ENCODE data around the gene DNMT3A.

The DNMT3A gene

GRCh38 chr2:25335971-25336370, 5.8 kb downstream of the DNMT3A start:
- Histone ChIP-seq H3K9ac (ENCODE audit: low read depth, low read length, poor library complexity) (no peak overlapping the region), H3K4me3 (ENCODE audit: low read length in 2 of 2) (peak overlapping the region in 1 of 2 donors; percentile 23)
- WGBS, 2 donors (ENCODE audit: extremely low coverage in 2 of 2, insufficient read length in 2 of 2, insufficient replicate concordance in 1 of 2) = no CpG with 5 or more reads among the region's 6 CpGs

DNA sequence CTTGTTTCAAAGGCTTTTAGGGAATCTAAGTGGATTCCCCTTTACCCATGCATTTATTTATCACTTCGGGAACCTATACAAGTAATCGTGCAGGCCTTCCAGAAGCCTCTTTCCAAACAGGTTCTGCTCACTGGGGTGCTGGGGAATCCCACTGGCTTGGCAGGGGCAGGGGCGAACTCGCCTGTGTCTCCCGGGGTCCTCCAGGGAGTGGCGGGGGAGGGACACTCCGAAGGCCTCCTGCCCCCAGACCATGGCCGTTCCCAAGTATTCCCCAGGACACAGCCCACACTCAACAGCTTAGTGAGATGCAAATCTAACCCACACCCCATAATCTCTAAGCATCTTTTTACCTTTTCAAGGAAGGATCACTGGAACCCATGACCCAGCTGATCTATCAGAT, 6.5 kb downstream of the DNMT3A start:
- no peak overlapping the region for H3K18ac ChIP-seq (ENCODE audit: low read length)
- no CpG with 5 or more reads among the region's 8 CpGs for WGBS, 2 donors (ENCODE audit: extremely low coverage in 2 of 2, insufficient read length in 2 of 2, insufficient replicate concordance in 1 of 2)
- no peak overlapping the region for H4K8ac ChIP-seq (ENCODE audit: low read depth, low read length)
- no peak for DNase-seq (ENCODE audit: low spot score)
- no peaks in the 10 kb centered on the region for H3K9me3 ChIP-seq (replicated peaks in 1 of 2; ENCODE audit: control insufficient read depth in 2 of 2, insufficient read depth in 1 of 2, low read depth in 1 of 2, low read length in 2 of 2)
- no peak overlapping the region for H4K91ac ChIP-seq (ENCODE audit: low read depth, low read length, poor library complexity)
- H3K36me3 ChIP-seq (replicated peaks in 1 of 2; ENCODE audit: control insufficient read depth in 2 of 2, insufficient read depth in 2 of 2, low read length in 2 of 2) = no peaks in the 10 kb centered on the region
- H3K9ac ChIP-seq (ENCODE audit: low read depth, low read length, poor library complexity) = no peak overlapping the region
- no peak overlapping the region for H2BK5ac ChIP-seq (ENCODE audit: low read length)
- H3K27ac ChIP-seq (replicated peaks; ENCODE audit: low read length) = no peak overlapping the region
- no peak overlapping the region for H3K4me3 ChIP-seq (ENCODE audit: low read length in 2 of 2)
- H2AFZ ChIP-seq (ENCODE audit: low read length) = no peak overlapping the region
- no peak overlapping the region for H3K14ac ChIP-seq (ENCODE audit: low read length)
- no peak overlapping the region for H3K4ac ChIP-seq (ENCODE audit: low read length)
- H3K4me2 ChIP-seq (ENCODE audit: insufficient read depth, low read length, poor library complexity, severe bottlenecking) = no peak overlapping the region
- H3K27me3 ChIP-seq (ENCODE audit: control insufficient read depth in 3 of 3, insufficient read depth in 3 of 3, low read depth in 1 of 3, low read length in 3 of 3) = peaks cover 0 to 26% (median 24%) of the 10 kb centered on the region in 3 experiments
- H2BK15ac ChIP-seq (ENCODE audit: low read length) = no peak overlapping the region
- no peak overlapping the region for H2AK5ac ChIP-seq (ENCODE audit: low read depth, low read length)
- no peak overlapping the region for H2BK120ac ChIP-seq (ENCODE audit: low read depth, low read length)
- H3K79me1 ChIP-seq (ENCODE audit: low read depth, low read length) = no peaks in the 10 kb centered on the region
- no peak overlapping the region for H3K23ac ChIP-seq (ENCODE audit: low read depth, low read length, poor library complexity)
- no peak overlapping the region for H2BK12ac ChIP-seq (ENCODE audit: low read length)
- peaks cover 0 to 10% of the 10 kb centered on the region in 2 donors for H3K4me1 ChIP-seq (ENCODE audit: control insufficient read depth in 2 of 2, insufficient read depth in 1 of 2, low read depth in 1 of 2, low read length in 2 of 2)

More at GRCh38 chr2:25335971-25336370, 5.8 kb downstream of the DNMT3A start:
- Histone ChIP-seq H2AFZ (ENCODE audit: low read length) (no peak overlapping the region), H3K4me2 (ENCODE audit: insufficient read depth, low read length, poor library complexity, severe bottlenecking) (no peak overlapping the region), H2BK120ac (ENCODE audit: low read depth, low read length) (no peak overlapping the region), H3K14ac (ENCODE audit: low read length) (no peak overlapping the region), H3K18ac (ENCODE audit: low read length) (peak overlapping the region; percentile 54), H2BK12ac (ENCODE audit: low read length) (no peak overlapping the region), H2BK5ac (ENCODE audit: low read length) (no peak overlapping the region), H3K79me1 (ENCODE audit: low read depth, low read length) (no peaks in the 10 kb centered on the region), H3K27me3 (ENCODE audit: control insufficient read depth in 3 of 3, insufficient read depth in 3 of 3, low read depth in 1 of 3, low read length in 3 of 3) (peaks cover 2 to 31% (median 25%) of the 10 kb centered on the region in 3 experiments), H3K4me1 (ENCODE audit: control insufficient read depth in 2 of 2, insufficient read depth in 1 of 2, low read depth in 1 of 2, low read length in 2 of 2) (peaks cover 0 to 10% of the 10 kb centered on the region in 2 donors), H2AK5ac (ENCODE audit: low read depth, low read length) (peak overlapping the region; percentile 86), H3K4ac (ENCODE audit: low read length) (no peak overlapping the region), H4K8ac (ENCODE audit: low read depth, low read length) (no peak overlapping the region), H3K36me3 (replicated peaks in 1 of 2; ENCODE audit: control insufficient read depth in 2 of 2, insufficient read depth in 2 of 2, low read length in 2 of 2) (no peaks in the 10 kb centered on the region), H3K9me3 (replicated peaks in 1 of 2; ENCODE audit: control insufficient read depth in 2 of 2, insufficient read depth in 1 of 2, low read depth in 1 of 2, low read length in 2 of 2) (no peaks in the 10 kb centered on the region), H3K23ac (ENCODE audit: low read depth, low read length, poor library complexity) (no peak overlapping the region), H2BK15ac (ENCODE audit: low read length) (no peak overlapping the region), H3K27ac (replicated peaks; ENCODE audit: low read length) (no peak overlapping the region), H4K91ac (ENCODE audit: low read depth, low read length, poor library complexity) (no peak overlapping the region)
- DNase-seq (ENCODE audit: low spot score) = no peak

GRCh38 chr2:25334482-25334881, 7.2 kb downstream of the DNMT3A start:
- H2AK5ac ChIP-seq (ENCODE audit: low read depth, low read length) = no peak overlapping the region
- no peaks in the 10 kb centered on the region for H3K36me3 ChIP-seq (replicated peaks in 1 of 2; ENCODE audit: control insufficient read depth in 2 of 2, insufficient read depth in 2 of 2, low read length in 2 of 2)
- no peak overlapping the region for H2BK120ac ChIP-seq (ENCODE audit: low read depth, low read length)
- no peak overlapping the region for H3K23ac ChIP-seq (ENCODE audit: low read depth, low read length, poor library complexity)
- H2AFZ ChIP-seq (ENCODE audit: low read length) = no peak overlapping the region
- no peak overlapping the region for H2BK5ac ChIP-seq (ENCODE audit: low read length)
- no peak overlapping the region for H3K4ac ChIP-seq (ENCODE audit: low read length)
- H2BK12ac ChIP-seq (ENCODE audit: low read length) = no peak overlapping the region
- H3K79me1 ChIP-seq (ENCODE audit: low read depth, low read length) = no peaks in the 10 kb centered on the region
- no CpG with 5 or more reads among the region's 8 CpGs for WGBS, 2 donors (ENCODE audit: extremely low coverage in 2 of 2, insufficient read length in 2 of 2, insufficient replicate concordance in 1 of 2)
- H3K9ac ChIP-seq (ENCODE audit: low read depth, low read length, poor library complexity) = no peak overlapping the region
- H3K4me2 ChIP-seq (ENCODE audit: insufficient read depth, low read length, poor library complexity, severe bottlenecking) = no peak overlapping the region
- H4K8ac ChIP-seq (ENCODE audit: low read depth, low read length) = no peak overlapping the region
- H3K27ac ChIP-seq (replicated peaks; ENCODE audit: low read length) = no peak overlapping the region
- H3K4me3 ChIP-seq (ENCODE audit: low read length in 2 of 2) = no peak overlapping the region
- peaks cover 0 to 19% (median 17%) of the 10 kb centered on the region in 3 experiments for H3K27me3 ChIP-seq (ENCODE audit: control insufficient read depth in 3 of 3, insufficient read depth in 3 of 3, low read depth in 1 of 3, low read length in 3 of 3)
- peaks cover 0 to 5% of the 10 kb centered on the region in 2 donors for H3K4me1 ChIP-seq (ENCODE audit: control insufficient read depth in 2 of 2, insufficient read depth in 1 of 2, low read depth in 1 of 2, low read length in 2 of 2)
- no peak overlapping the region for H3K14ac ChIP-seq (ENCODE audit: low read length)
- no peak overlapping the region for H2BK15ac ChIP-seq (ENCODE audit: low read length)
- no peak overlapping the region for H3K18ac ChIP-seq (ENCODE audit: low read length)
- H3K9me3 ChIP-seq (replicated peaks in 1 of 2; ENCODE audit: control insufficient read depth in 2 of 2, insufficient read depth in 1 of 2, low read depth in 1 of 2, low read length in 2 of 2) = no peaks in the 10 kb centered on the region
- DNase-seq (ENCODE audit: low spot score) = no peak
- no peak overlapping the region for H4K91ac ChIP-seq (ENCODE audit: low read depth, low read length, poor library complexity)

DNA sequence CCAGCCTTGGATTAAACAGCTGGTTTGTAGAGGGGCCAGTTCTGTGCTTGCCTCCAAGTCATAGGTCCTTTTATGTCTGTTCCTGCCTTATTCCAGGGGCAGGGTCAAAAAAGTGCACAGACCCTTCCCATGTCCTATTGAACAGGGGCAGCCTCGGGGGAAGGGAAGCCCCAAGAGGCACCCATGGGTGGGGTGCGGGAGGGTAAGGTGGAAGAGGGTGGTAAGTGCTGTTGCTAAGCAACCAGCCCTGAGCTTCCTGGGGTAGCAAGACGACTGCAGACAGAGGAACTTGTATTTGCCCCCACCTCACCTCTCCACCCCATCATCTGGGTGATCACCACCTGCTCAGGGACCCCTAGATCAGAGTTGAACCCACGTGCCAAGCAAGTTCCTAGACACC, 7.7 kb downstream of the DNMT3A start:
- H3K27ac ChIP-seq (replicated peaks; ENCODE audit: low read length) = no peak overlapping the region
- H4K91ac ChIP-seq (ENCODE audit: low read depth, low read length, poor library complexity) = no peak overlapping the region
- no peak overlapping the region for H2BK12ac ChIP-seq (ENCODE audit: low read length)
- H2BK15ac ChIP-seq (ENCODE audit: low read length) = no peak overlapping the region
- H3K4me2 ChIP-seq (ENCODE audit: insufficient read depth, low read length, poor library complexity, severe bottlenecking) = no peak overlapping the region
- H3K4ac ChIP-seq (ENCODE audit: low read length) = no peak overlapping the region
- no peak overlapping the region for H2BK5ac ChIP-seq (ENCODE audit: low read length)
- H3K27me3 ChIP-seq (ENCODE audit: control insufficient read depth in 3 of 3, insufficient read depth in 3 of 3, low read depth in 1 of 3, low read length in 3 of 3) = peaks cover 0 to 14% (median 13%) of the 10 kb centered on the region in 3 experiments
- H3K79me1 ChIP-seq (ENCODE audit: low read depth, low read length) = no peaks in the 10 kb centered on the region
- H3K18ac ChIP-seq (ENCODE audit: low read length) = no peak overlapping the region
- no peak overlapping the region for H2AK5ac ChIP-seq (ENCODE audit: low read depth, low read length)
- peaks cover 0 to 5% of the 10 kb centered on the region in 2 donors for H3K4me1 ChIP-seq (ENCODE audit: control insufficient read depth in 2 of 2, insufficient read depth in 1 of 2, low read depth in 1 of 2, low read length in 2 of 2)
- no peak overlapping the region for H3K23ac ChIP-seq (ENCODE audit: low read depth, low read length, poor library complexity)
- H3K4me3 ChIP-seq (ENCODE audit: low read length in 2 of 2) = no peak overlapping the region
- H2BK120ac ChIP-seq (ENCODE audit: low read depth, low read length) = no peak overlapping the region
- H4K8ac ChIP-seq (ENCODE audit: low read depth, low read length) = no peak overlapping the region
- no peak overlapping the region for H3K14ac ChIP-seq (ENCODE audit: low read length)
- no peak overlapping the region for H2AFZ ChIP-seq (ENCODE audit: low read length)
- no peaks in the 10 kb centered on the region for H3K9me3 ChIP-seq (replicated peaks in 1 of 2; ENCODE audit: control insufficient read depth in 2 of 2, insufficient read depth in 1 of 2, low read depth in 1 of 2, low read length in 2 of 2)
- whole genome bisulfite sequencing, 2 donors (ENCODE audit: extremely low coverage in 2 of 2, insufficient read length in 2 of 2, insufficient replicate concordance in 1 of 2) = no CpG with 5 or more reads among the region's 4 CpGs
- no peaks in the 10 kb centered on the region for H3K36me3 ChIP-seq (replicated peaks in 1 of 2; ENCODE audit: control insufficient read depth in 2 of 2, insufficient read depth in 2 of 2, low read length in 2 of 2)
- no peak overlapping the region for H3K9ac ChIP-seq (ENCODE audit: low read depth, low read length, poor library complexity)
- DNase-seq (ENCODE audit: low spot score) = no peak

Measured in neuronal stem cell (in vitro differentiated cells).